ENCODE data around the gene PKMYT1. TPM values are rescaled to one million over a fixed set of nuclear protein-coding genes. Genes with fewer than 3 reads are reported as not detected.
"Not testable (repeated sequence)": the region's sequence is repeated elsewhere in the genome, so short reads cannot be mapped to it uniquely, and the experiment has no call there.

Gene PKMYT1
- total and polyA plus RNA-seq, 2 experiments from 2014 or later: 15.6 to 21.1 TPM

GRCh38 chr16:2936436-2937011 is 43.7 kb downstream of the PKMYT1 start:
- no peak overlapping the region for H3K4me2 ChIP-seq (ENCODE audit: unreplicated experiment)
- no peak overlapping the region for H3K4me3 ChIP-seq
- DNase-seq: no peak
- no peaks in the 10 kb centered on the region for H3F3A ChIP-seq (ENCODE audit: insufficient read depth)
- no peak overlapping the region for H2AFZ ChIP-seq
- no peaks in the 10 kb centered on the region for H3K79me2 ChIP-seq (ENCODE audit: insufficient read depth)
- in situ Hi-C loops (cut with MboI): no loop called here
- TF ChIP-seq EZH2 (IDR thresholded peaks at IDR 0.05; ENCODE audit: insufficient read depth, poor library complexity, severe bottlenecking) (no peak), EZH2phosphoT487 (IDR thresholded peaks at IDR 0.05; ENCODE audit: insufficient read depth, low read depth) (no peak)
- H3K9me2 ChIP-seq (ENCODE audit: insufficient read depth): no peaks in the 10 kb centered on the region
- 93 to 94% methylated on average over 17 to 22 of the region's 22 CpGs for WGBS, 2 experiments (ENCODE audit: low coverage in 1 of 2, low lambda C conversion rate in 2 of 2, missing lambda C conversion rate in 2 of 2)
- no peaks in the 10 kb centered on the region for H4K20me1 ChIP-seq (ENCODE audit: insufficient read depth)
- H3K27ac ChIP-seq: no peak overlapping the region
- no peaks in the 10 kb centered on the region for H3K4me1 ChIP-seq (ENCODE audit: insufficient read depth)
- H3K36me3 ChIP-seq (ENCODE audit: low read depth): peaks cover 23% of the 10 kb centered on the region; the same call in 1 of the 2 replicates
- no peaks in the 10 kb centered on the region for H3K9me3 ChIP-seq (ENCODE audit: low read depth)
- H3K9ac ChIP-seq: no peak overlapping the region
- no peaks in the 10 kb centered on the region for H3K27me3 ChIP-seq (replicated peaks; ENCODE audit: insufficient read depth)

DNA sequence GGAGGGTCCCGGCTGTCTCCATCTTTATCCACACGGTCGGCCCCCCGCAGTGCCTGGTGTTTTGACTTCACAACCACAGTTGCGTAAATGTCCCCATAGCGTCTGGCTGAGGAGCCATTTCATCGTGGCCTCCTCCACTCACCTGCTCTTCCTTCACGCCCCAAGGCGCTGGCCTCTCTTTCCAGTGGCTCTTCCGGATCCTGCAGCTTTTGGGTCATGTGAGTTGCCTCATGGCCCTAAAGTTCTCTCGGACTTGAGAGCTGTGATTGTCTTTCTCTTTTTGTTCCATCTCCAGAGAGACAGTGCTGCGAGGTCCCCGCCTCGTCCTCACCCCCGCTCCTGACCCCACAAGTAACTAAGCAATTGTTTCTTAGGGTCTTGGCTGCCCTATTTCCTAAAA is 45.8 kb downstream of the PKMYT1 start:
- Histone ChIP-seq H3K27me3 (replicated peaks; ENCODE audit: insufficient read depth) (no peaks in the 10 kb centered on the region), H3K4me2 (ENCODE audit: unreplicated experiment) (no peak overlapping the region), H3K36me3 (ENCODE audit: low read depth) (peaks cover 10% of the 10 kb centered on the region; the same call in 1 of the 2 replicates), H3K9me3 (ENCODE audit: low read depth) (no peaks in the 10 kb centered on the region), H3K9me2 (ENCODE audit: insufficient read depth) (no peaks in the 10 kb centered on the region), H4K20me1 (ENCODE audit: insufficient read depth) (no peaks in the 10 kb centered on the region), H3F3A (ENCODE audit: insufficient read depth) (no peaks in the 10 kb centered on the region), H3K4me1 (ENCODE audit: insufficient read depth) (no peaks in the 10 kb centered on the region), H2AFZ (no peak overlapping the region), H3K27ac (no peak overlapping the region), H3K4me3 (no peak overlapping the region), H3K79me2 (ENCODE audit: insufficient read depth) (no peaks in the 10 kb centered on the region), H3K9ac (no peak overlapping the region)
- WGBS, 2 experiments (ENCODE audit: low coverage in 1 of 2, low lambda C conversion rate in 2 of 2, missing lambda C conversion rate in 2 of 2): 87 to 90% methylated on average over 15 of the region's 15 CpGs
- in situ Hi-C loops (cut with MboI): no loop called here
- no peak for DNase-seq
- TF ChIP-seq EZH2 (IDR thresholded peaks at IDR 0.05; ENCODE audit: insufficient read depth, poor library complexity, severe bottlenecking) (no peak), EZH2phosphoT487 (IDR thresholded peaks at IDR 0.05; ENCODE audit: insufficient read depth, low read depth) (no peak)

DNA sequence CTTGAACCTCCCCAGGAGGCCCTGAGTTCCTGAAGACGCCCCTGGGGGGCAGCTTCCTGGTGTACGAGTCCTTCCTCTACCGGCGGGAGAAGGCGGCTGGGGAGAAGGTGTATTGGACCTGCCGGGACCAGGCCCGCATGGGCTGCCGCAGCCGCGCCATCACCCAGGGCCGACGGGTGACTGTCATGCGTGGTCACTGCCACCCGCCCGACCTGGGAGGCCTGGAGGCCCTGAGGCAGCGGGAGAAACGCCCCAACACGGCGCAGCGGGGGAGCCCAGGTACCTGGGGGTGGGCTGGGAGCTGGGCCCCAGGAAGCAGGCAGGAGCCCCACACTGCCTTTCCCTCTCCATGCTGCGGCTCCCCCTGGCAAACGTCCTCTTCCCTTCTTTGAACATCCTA is 46.5 kb downstream of the PKMYT1 start:
- H3K9ac ChIP-seq: no peak overlapping the region
- no peak overlapping the region for H3K4me2 ChIP-seq (ENCODE audit: unreplicated experiment)
- H3K36me3 ChIP-seq (ENCODE audit: low read depth): peaks cover 3% of the 10 kb centered on the region; the same call in 1 of the 2 replicates
- 87 to 90% methylated on average over 20 to 22 of the region's 22 CpGs for WGBS, 2 experiments (ENCODE audit: low coverage in 1 of 2, low lambda C conversion rate in 2 of 2, missing lambda C conversion rate in 2 of 2)
- H3K4me3 ChIP-seq: no peak overlapping the region
- H3K4me1 ChIP-seq (ENCODE audit: insufficient read depth): no peaks in the 10 kb centered on the region
- no peak overlapping the region for H2AFZ ChIP-seq
- no peak overlapping the region for H3K27ac ChIP-seq
- TF ChIP-seq EZH2phosphoT487 (IDR thresholded peaks at IDR 0.05; ENCODE audit: insufficient read depth, low read depth) (no peak), EZH2 (IDR thresholded peaks at IDR 0.05; ENCODE audit: insufficient read depth, poor library complexity, severe bottlenecking) (no peak)
- DNase-seq: no peak
- no peaks in the 10 kb centered on the region for H3K9me2 ChIP-seq (ENCODE audit: insufficient read depth)
- H3K27me3 ChIP-seq (replicated peaks; ENCODE audit: insufficient read depth): no peaks in the 10 kb centered on the region
- no peaks in the 10 kb centered on the region for H4K20me1 ChIP-seq (ENCODE audit: insufficient read depth)
- no peaks in the 10 kb centered on the region for H3F3A ChIP-seq (ENCODE audit: insufficient read depth)
- in situ Hi-C loops (cut with MboI): no loop called here
- no peaks in the 10 kb centered on the region for H3K9me3 ChIP-seq (ENCODE audit: low read depth)
- no peaks in the 10 kb centered on the region for H3K79me2 ChIP-seq (ENCODE audit: insufficient read depth)

DNA sequence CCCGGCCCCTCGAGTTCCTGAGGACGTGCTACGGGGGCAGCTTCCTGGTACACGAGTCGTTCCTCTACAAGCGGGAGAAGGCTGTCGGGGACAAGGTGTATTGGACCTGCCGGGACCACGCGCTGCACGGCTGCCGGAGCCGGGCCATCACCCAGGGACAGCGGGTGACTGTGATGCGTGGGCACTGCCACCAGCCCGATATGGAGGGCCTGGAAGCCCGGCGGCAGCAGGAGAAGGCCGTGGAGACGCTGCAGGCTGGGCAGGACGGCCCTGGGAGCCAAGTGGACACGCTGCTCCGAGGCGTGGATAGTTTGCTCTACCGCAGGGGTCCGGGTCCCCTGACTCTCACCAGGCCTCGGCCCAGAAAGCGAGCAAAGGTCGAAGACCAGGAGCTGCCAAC is 47.1 kb downstream of the PKMYT1 start:
- Histone ChIP-seq H3K27me3 (replicated peaks; ENCODE audit: insufficient read depth) (no peaks in the 10 kb centered on the region), H3K9me2 (ENCODE audit: insufficient read depth) (no peaks in the 10 kb centered on the region), H3F3A (ENCODE audit: insufficient read depth) (no peaks in the 10 kb centered on the region), H4K20me1 (ENCODE audit: insufficient read depth) (no peaks in the 10 kb centered on the region), H3K9ac (no peak overlapping the region), H3K79me2 (ENCODE audit: insufficient read depth) (no peaks in the 10 kb centered on the region), H3K4me3 (no peak overlapping the region), H3K27ac (no peak overlapping the region), H3K4me2 (ENCODE audit: unreplicated experiment) (no peak overlapping the region), H3K9me3 (ENCODE audit: low read depth) (no peaks in the 10 kb centered on the region), H2AFZ (no peak overlapping the region), H3K36me3 (ENCODE audit: low read depth) (peaks cover 3% of the 10 kb centered on the region; the same call in 1 of the 2 replicates), H3K4me1 (ENCODE audit: insufficient read depth) (no peaks in the 10 kb centered on the region)
- WGBS, 2 experiments (ENCODE audit: low coverage in 1 of 2, low lambda C conversion rate in 2 of 2, missing lambda C conversion rate in 2 of 2): 93 to 95% methylated on average over 30 of the region's 30 CpGs
- no peak for TF ChIP-seq EZH2 (IDR thresholded peaks at IDR 0.05; ENCODE audit: insufficient read depth, poor library complexity, severe bottlenecking)
- no peak for TF ChIP-seq EZH2phosphoT487 (IDR thresholded peaks at IDR 0.05; ENCODE audit: insufficient read depth, low read depth)
- in situ Hi-C loops (cut with MboI): no loop called here
- no peak for DNase-seq

DNA sequence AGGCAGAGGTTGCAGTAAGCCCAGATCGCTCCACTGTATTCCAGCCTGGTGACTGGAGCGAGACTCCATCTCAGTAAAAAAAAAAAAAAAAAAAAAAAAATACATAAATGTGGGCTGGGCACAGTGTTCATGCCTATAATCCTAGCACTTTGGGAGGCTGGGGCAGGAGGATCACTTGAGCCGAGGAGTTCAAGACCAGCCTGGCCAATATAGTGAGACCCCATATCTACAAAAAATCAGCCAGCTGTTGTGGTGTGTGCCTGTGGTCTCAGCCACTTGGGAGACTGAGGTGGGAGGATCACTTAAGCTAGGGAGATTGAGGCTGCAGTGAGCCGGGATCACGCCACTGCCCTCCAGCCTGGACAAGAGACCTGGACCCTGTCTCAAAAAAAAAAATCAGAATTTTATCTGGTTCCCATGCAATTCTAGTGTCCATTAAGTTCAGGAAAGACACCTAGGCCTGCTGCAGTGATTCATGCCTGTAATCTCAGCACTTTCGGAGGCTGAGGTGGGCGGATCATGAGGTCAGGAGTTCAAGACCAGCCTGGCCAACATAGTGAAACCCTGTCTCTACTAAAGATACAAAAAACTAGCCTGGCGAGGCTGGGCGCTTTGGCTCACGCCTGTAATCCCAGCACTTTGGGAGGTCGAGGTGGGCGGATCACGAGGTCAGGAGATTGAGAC is 48.9 kb downstream of the PKMYT1 start:
- not testable (repeated sequence) for H3K36me3 ChIP-seq (ENCODE audit: low read depth); H3K4me2 ChIP-seq (ENCODE audit: unreplicated experiment); H3K27ac ChIP-seq

More for the DNA sequence above, 48.9 kb downstream of the PKMYT1 start:
- H3K9ac ChIP-seq; H3K79me2 ChIP-seq (ENCODE audit: insufficient read depth); H2AFZ ChIP-seq; H3F3A ChIP-seq (ENCODE audit: insufficient read depth); H3K4me3 ChIP-seq; H3K9me3 ChIP-seq (ENCODE audit: low read depth); H4K20me1 ChIP-seq (ENCODE audit: insufficient read depth); DNase-seq; H3K27me3 ChIP-seq (replicated peaks; ENCODE audit: insufficient read depth); H3K4me1 ChIP-seq (ENCODE audit: insufficient read depth); in situ Hi-C loops (cut with MboI); H3K9me2 ChIP-seq (ENCODE audit: insufficient read depth): not testable (repeated sequence)
- 81 to 90% methylated on average over 7 to 13 of the region's 13 CpGs for WGBS, 2 experiments (ENCODE audit: low coverage in 1 of 2, low lambda C conversion rate in 2 of 2, missing lambda C conversion rate in 2 of 2)
